Ishikawa (cell line): Measurements from ENCODE around the gene TNS1.

Experiments used
- CEBPB ChIP-seq: IDR thresholded peaks from 2 replicates; pipeline ENCODE4 v1.6.1; 2012
- CREB1 ChIP-seq: IDR thresholded peaks from 2 replicates; pipeline ENCODE4 v1.6.1; 2012; ENCODE audit warnings: low read depth
- EGR1 ChIP-seq: IDR thresholded peaks from 2 replicates; pipeline ENCODE4 v1.6.1; 2012
- EP300 ChIP-seq: IDR thresholded peaks from 2 replicates; pipeline ENCODE4 v1.6.1; 2012; ENCODE audit warnings: borderline replicate concordance
- NFIC ChIP-seq: IDR thresholded peaks from 2 replicates; pipeline ENCODE4 v1.6.1; 2012
- RAD21 ChIP-seq: IDR thresholded peaks from 2 replicates; pipeline ENCODE4 v1.6.1; 2012; ENCODE audit warnings: low read depth
- TAF1 ChIP-seq: IDR thresholded peaks from 2 replicates; pipeline ENCODE4 v1.6.1; 2012; ENCODE audit warnings: low read depth, mild to moderate bottlenecking
- TCF12 ChIP-seq: IDR thresholded peaks from 2 replicates; pipeline ENCODE4 v1.6.1; 2012; ENCODE audit warnings: low read depth
- TEAD4 ChIP-seq: IDR thresholded peaks from 2 replicates; pipeline ENCODE4 v1.6.1; 2012
- YY1 ChIP-seq: IDR thresholded peaks from 2 replicates; pipeline ENCODE4 v1.6.1; 2012; ENCODE audit warnings: low read depth
- ZBTB7A ChIP-seq: IDR thresholded peaks from 2 replicates; pipeline ENCODE4 v1.6.1; 2012; ENCODE audit warnings: low read depth
- TF ChIP-seq, protein P1 (sequence below): IDR thresholded peaks from 2 replicates; pipeline ENCODE4 v1.6.1; 2012; ENCODE audit warnings: low read depth, mild to moderate bottlenecking
- TF ChIP-seq, protein P2 (sequence below): IDR thresholded peaks from 2 replicates; pipeline ENCODE4 v1.6.1; 2012
- TF ChIP-seq, protein P3 (sequence below): IDR thresholded peaks from 2 replicates; pipeline ENCODE4 v1.6.1; 2012

DNA sequence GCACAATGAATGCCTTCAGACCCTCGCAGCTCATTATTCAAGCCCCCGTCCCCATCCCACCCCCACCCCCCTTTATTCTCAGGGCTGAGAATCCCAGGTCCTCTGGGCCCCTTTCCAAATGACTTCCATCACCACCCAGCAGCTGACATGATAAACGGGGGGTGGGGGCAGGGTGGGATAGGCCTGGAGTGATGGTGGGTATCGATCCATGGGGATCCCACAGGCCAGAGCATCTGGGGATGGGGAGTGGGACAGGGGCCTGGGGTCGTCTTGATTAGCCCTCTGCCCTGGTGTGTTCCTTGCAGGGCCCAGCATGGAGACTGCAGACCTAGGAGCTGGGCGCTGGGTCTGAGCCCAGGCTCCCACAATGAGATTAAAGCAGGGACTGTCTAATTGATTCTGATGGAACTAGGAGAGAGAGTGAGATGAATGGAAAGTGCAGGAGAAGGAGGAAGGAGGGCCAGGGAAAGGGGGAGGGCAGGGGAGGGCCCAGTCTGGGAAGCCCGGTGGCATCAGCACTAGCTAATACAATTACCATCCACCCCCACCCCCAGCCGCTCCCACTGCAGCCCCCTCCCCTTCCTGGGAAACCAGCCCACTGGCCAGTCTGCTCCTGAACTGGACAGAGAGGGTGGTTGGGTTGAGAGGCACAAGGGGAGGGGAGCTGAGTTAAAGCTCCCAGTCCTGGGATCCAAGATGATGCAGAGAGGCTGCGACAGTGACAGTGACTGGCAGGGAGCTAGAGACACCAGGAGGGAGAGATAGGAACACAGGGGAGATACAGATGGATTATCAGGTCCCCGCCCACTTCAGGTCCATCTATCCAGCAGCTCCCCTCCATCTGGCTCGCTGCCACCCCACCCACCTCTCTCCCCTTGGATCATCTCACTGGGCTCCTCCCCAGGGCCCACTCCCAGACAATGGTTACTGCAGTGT, 13.1 kb upstream of the TNS1 start:
- TF ChIP-seq, protein P1, sequence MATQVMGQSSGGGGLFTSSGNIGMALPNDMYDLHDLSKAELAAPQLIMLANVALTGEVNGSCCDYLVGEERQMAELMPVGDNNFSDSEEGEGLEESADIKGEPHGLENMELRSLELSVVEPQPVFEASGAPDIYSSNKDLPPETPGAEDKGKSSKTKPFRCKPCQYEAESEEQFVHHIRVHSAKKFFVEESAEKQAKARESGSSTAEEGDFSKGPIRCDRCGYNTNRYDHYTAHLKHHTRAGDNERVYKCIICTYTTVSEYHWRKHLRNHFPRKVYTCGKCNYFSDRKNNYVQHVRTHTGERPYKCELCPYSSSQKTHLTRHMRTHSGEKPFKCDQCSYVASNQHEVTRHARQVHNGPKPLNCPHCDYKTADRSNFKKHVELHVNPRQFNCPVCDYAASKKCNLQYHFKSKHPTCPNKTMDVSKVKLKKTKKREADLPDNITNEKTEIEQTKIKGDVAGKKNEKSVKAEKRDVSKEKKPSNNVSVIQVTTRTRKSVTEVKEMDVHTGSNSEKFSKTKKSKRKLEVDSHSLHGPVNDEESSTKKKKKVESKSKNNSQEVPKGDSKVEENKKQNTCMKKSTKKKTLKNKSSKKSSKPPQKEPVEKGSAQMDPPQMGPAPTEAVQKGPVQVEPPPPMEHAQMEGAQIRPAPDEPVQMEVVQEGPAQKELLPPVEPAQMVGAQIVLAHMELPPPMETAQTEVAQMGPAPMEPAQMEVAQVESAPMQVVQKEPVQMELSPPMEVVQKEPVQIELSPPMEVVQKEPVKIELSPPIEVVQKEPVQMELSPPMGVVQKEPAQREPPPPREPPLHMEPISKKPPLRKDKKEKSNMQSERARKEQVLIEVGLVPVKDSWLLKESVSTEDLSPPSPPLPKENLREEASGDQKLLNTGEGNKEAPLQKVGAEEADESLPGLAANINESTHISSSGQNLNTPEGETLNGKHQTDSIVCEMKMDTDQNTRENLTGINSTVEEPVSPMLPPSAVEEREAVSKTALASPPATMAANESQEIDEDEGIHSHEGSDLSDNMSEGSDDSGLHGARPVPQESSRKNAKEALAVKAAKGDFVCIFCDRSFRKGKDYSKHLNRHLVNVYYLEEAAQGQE: no peak
- TF ChIP-seq YY1 (no peak), EP300 (no peak), TEAD4 (no peak), CREB1 (no peak), CEBPB (no peak), TCF12 (no peak), RAD21 (no peak), TAF1 (no peak), ZBTB7A (no peak), EGR1 (no peak), NFIC (no peak)
- TF ChIP-seq, protein P2, sequence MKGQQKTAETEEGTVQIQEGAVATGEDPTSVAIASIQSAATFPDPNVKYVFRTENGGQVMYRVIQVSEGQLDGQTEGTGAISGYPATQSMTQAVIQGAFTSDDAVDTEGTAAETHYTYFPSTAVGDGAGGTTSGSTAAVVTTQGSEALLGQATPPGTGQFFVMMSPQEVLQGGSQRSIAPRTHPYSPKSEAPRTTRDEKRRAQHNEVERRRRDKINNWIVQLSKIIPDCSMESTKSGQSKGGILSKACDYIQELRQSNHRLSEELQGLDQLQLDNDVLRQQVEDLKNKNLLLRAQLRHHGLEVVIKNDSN: no peak
- TF ChIP-seq, protein P3, sequence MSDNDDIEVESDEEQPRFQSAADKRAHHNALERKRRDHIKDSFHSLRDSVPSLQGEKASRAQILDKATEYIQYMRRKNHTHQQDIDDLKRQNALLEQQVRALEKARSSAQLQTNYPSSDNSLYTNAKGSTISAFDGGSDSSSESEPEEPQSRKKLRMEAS: no peak
